Measurements from ENCODE around the gene SPDYE3. TPM values are rescaled to one million over a fixed set of nuclear protein-coding genes. Genes with fewer than 3 reads are reported as not detected.

SPDYE3 gene
- polyA plus RNA-seq, 3 donors: 6.7 to 8.1 (median 6.8) TPM

DNA sequence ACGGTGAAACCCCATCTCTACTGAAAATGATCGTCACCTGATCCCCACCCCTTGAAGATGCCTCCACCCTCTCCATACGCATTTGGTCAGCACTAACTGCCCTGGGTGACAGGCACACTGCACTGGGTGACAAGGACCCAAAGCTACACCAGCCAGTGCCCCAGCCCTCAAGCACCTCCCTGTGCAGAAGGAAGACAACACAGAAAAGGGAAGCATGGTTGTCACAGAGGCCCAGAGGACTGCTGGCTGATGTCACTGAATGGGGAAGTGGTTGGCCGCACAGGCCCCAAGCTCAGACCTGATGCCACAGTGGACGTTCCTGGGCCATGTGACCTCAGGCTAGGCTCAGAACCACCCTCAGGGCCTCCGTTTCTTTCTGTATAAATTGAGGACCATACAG is 61.6 kb downstream of the SPDYE3 start:
- DNase-seq (ENCODE audit: low read depth in 3 of 3, low spot score in 2 of 3): no peak

DNA sequence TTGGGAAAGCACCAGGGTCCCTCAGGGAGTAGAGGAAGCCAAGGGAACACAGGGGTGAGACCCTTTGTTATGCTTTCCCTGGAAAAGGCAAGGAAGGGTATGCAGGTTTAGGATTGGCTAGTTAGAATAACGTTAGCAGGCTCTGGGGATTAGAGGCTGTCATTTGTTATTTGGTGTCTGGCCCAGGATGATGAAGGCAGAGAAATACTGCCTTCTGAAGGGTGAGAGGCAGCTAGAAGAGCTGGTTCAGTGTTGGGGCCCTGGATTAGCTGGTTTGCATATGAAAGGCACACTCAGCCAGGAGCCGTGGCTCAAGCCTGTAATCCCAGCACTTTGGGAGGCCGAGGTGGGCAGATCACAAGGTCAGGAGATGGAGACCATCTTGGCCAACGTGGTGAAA is 62.8 kb downstream of the SPDYE3 start:
- no peak for DNase-seq (ENCODE audit: low read depth in 3 of 3, low spot score in 2 of 3)

DNA sequence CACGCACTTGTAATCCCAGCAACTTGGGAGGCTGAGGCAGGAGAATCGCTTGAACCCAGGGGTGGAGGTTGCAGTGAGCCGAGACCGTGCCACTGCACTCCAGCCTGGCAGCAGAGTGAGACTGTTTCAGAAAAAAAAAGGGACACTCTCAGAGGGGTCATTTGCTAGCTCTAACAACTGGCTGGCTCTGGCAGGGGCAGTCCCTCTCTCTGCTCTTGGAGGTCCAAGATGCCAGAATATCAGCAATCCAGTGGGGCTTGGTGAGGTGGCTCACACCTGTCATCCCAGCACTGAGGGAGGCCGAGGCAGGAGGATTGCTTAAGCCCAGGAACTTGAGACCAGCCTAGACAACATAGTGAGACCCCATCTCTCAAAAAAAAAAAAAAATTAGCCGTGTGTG is 63.2 kb downstream of the SPDYE3 start:
- DNase-seq (ENCODE audit: low read depth in 3 of 3, low spot score in 2 of 3): no peak

DNA sequence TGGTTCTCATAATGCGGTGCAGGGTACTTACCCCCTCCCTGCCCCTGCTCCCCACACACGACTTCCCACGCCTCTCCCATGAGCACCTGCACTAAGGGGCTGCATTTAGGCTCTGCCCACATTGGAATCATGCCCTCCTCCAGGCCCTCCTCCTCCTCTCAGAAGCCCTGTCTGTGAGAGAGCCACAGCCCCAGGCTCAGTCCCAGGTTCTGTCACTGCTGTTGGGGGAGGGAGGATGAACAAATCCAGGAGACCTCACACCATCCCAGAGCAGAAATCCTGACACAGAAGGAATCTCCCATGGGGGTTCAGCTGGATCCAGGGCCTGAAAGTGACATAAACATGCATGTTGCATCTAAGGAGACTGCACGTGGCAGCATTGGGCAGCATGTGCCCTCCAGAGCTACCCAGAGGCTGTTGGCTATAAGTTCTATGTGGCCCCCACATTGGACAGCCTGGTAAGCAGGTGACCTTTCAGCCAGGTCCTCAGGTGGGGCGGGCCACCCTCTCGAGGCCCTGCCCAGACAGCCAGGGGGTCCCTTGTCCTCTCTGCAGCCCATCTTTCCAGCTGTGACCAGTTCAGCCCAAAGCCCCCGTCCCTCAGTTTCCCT is 64.2 kb downstream of the SPDYE3 start:
- no peak for DNase-seq (ENCODE audit: low read depth in 3 of 3, low spot score in 2 of 3)

Other genes with a start within 250 kb of the SPDYE3 start
- gene ZNF3, start 226.0 kb upstream of the SPDYE3 start, polyA plus RNA-seq (ENCODE audit: insufficient read length in 3 of 3): 10 to 100 TPM; 48.9 to 54.5 (median 53.0) TPM
- gene COPS6, start 218.7 kb upstream of the SPDYE3 start, polyA plus RNA-seq (ENCODE audit: insufficient read length in 3 of 3): 100 to 1,000 TPM; 124 to 140 (median 136) TPM
- gene MCM7, start 206.3 kb upstream of the SPDYE3 start, polyA plus RNA-seq (ENCODE audit: insufficient read length in 3 of 3): 100 to 1,000 TPM; 146 to 157 (median 157) TPM
- gene AP4M1, start 206.1 kb upstream of the SPDYE3 start, polyA plus RNA-seq (ENCODE audit: insufficient read length in 3 of 3): 10 to 100 TPM; 27.7 to 34.3 (median 31.7) TPM
- gene TAF6, start 188.3 kb upstream of the SPDYE3 start, polyA plus RNA-seq (ENCODE audit: insufficient read length in 3 of 3): 10 to 100 TPM; 50.7 to 55.0 (median 54.9) TPM
- 10 to 100 TPM; 46.4 to 52.3 (median 50.7) TPM for gene CNPY4, start 188.1 kb upstream of the SPDYE3 start, polyA plus RNA-seq (ENCODE audit: insufficient read length in 3 of 3)
- gene MBLAC1, start 180.7 kb upstream of the SPDYE3 start, polyA plus RNA-seq (ENCODE audit: insufficient read length in 3 of 3): 1 to 10 TPM; 1.2 to 1.7 (median 1.3) TPM
- 100 to 1,000 TPM in 1 of 3 donors, 10 to 100 TPM in 2; 99.1 to 103 (median 99.7) TPM for gene LAMTOR4, start 158.8 kb upstream of the SPDYE3 start, polyA plus RNA-seq (ENCODE audit: insufficient read length in 3 of 3)
- gene TRAPPC14, start 149.0 kb upstream of the SPDYE3 start, polyA plus RNA-seq (ENCODE audit: insufficient read length in 3 of 3): 10 to 100 TPM; 15.1 to 19.5 (median 16.1) TPM
- gene GAL3ST4, start 139.1 kb upstream of the SPDYE3 start, polyA plus RNA-seq (ENCODE audit: insufficient read length in 3 of 3): 1 to 10 TPM; 4.8 to 5.2 (median 5.0) TPM
- 1 to 10 TPM; 6.3 to 7.3 (median 7.2) TPM for gene GPC2, start 130.3 kb upstream of the SPDYE3 start, polyA plus RNA-seq (ENCODE audit: insufficient read length in 3 of 3)
- gene STAG3, start 129.8 kb upstream of the SPDYE3 start, polyA plus RNA-seq (ENCODE audit: insufficient read length in 3 of 3): 10 to 100 TPM in 2 of 3 donors, 1 to 10 TPM in 1; 9.2 to 11.8 (median 10.5) TPM
- gene PVRIG, start 87.8 kb upstream of the SPDYE3 start, polyA plus RNA-seq (ENCODE audit: insufficient read length in 3 of 3): 1 to 10 TPM; 2.0 to 3.8 (median 3.1) TPM
- gene PILRB, start 50.4 kb downstream of the SPDYE3 start, polyA plus RNA-seq (ENCODE audit: insufficient read length in 3 of 3): 10 to 100 TPM; 23.2 to 26.9 (median 23.8) TPM
- gene PILRA, start 65.8 kb downstream of the SPDYE3 start, polyA plus RNA-seq (ENCODE audit: insufficient read length in 3 of 3): 1 to 10 TPM; 3.4 to 3.7 (median 3.5) TPM
- gene ZCWPW1, start 121.0 kb downstream of the SPDYE3 start, polyA plus RNA-seq (ENCODE audit: insufficient read length in 3 of 3): 1 to 10 TPM; 5.4 to 6.5 (median 5.4) TPM
- gene MEPCE, start 122.1 kb downstream of the SPDYE3 start, polyA plus RNA-seq (ENCODE audit: insufficient read length in 3 of 3): 10 to 100 TPM; 49.4 to 57.1 (median 51.9) TPM
- gene PPP1R35, start 128.8 kb downstream of the SPDYE3 start, polyA plus RNA-seq (ENCODE audit: insufficient read length in 3 of 3): 10 to 100 TPM; 12.7 to 14.2 (median 13.9) TPM
- gene SPACDR, start 156.6 kb downstream of the SPDYE3 start, polyA plus RNA-seq (ENCODE audit: insufficient read length in 3 of 3): 1 to 10 TPM in 1 of 3 donors, under 1 TPM in 2; 0.58 to 1.4 (median 0.82) TPM
- gene TSC22D4, start 171.5 kb downstream of the SPDYE3 start, polyA plus RNA-seq (ENCODE audit: insufficient read length in 3 of 3): 10 to 100 TPM; 28.6 to 35.0 (median 29.4) TPM
- gene NYAP1, start 176.2 kb downstream of the SPDYE3 start, polyA plus RNA-seq (ENCODE audit: insufficient read length in 3 of 3): 1 to 10 TPM; 1.3 to 1.8 (median 1.4) TPM
- 10 to 100 TPM; 10.4 to 12.1 (median 10.4) TPM for gene AGFG2, start 231.5 kb downstream of the SPDYE3 start, polyA plus RNA-seq (ENCODE audit: insufficient read length in 3 of 3)